Globus pallidus (tissue), 1 donor: ENCODE results near the gene RMRP.
"Not testable (repeated sequence)": the region's sequence is repeated elsewhere in the genome, so short reads cannot be mapped to it uniquely, and the experiment has no call there.

ENCODE experiments used
- DNase-seq: peaks from one replicate; pipeline ENCODE4 v3.0.0-alpha.2; 2015; ENCODE audit warnings: low spot score

The RMRP gene

DNA sequence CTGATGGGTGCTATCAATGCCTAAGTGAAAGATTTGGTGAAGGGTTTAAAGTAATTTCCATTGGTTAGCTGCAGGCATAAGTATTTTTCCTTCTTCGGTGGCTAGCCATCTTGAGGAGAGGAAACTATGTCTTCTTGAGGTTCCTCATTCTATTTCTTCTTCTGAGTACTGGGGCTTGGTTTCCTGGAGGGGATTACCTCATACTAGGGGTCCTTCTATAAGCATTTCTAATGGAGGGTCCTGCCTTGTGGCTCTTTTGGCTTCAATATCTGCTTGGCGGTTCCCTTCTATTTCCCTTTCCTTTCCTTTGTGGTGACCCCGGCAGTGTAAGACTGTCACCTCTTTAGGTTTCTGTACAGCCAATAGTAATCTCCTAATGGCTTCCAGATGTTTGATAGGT is 16.3 kb downstream of the RMRP start:
- not testable (repeated sequence) for DNase-seq

- not testable (repeated sequence) for DNase-seq
Measured at GRCh38 chr9:35640431-35640830, 17.4 kb downstream of the RMRP start.

- no peak for DNase-seq
Measured at GRCh38 chr9:35639631-35640030, 18.2 kb downstream of the RMRP start.

- not testable (repeated sequence) for DNase-seq
Measured at GRCh38 chr9:35639225-35639624, 18.6 kb downstream of the RMRP start.

DNA sequence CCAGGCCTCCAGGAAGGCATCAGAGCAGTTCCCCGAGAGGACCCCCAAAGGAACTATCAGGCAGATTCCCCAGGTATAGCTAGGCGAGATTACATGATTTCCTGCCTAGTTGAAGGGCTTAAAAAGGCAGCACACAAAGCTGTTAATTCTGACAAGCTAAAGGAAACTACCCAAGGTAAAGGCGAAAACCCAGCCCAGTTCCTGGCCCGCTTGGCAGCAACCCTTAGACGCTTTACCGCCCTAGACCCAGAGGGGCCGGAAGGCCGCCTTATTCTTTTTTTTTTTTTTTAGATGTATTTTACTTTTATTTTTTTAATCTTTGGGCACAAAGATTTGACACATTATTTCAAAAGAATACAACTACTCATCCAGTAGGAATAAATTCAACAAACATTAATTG is 19.1 kb downstream of the RMRP start:
- not testable (repeated sequence) for DNase-seq

DNA sequence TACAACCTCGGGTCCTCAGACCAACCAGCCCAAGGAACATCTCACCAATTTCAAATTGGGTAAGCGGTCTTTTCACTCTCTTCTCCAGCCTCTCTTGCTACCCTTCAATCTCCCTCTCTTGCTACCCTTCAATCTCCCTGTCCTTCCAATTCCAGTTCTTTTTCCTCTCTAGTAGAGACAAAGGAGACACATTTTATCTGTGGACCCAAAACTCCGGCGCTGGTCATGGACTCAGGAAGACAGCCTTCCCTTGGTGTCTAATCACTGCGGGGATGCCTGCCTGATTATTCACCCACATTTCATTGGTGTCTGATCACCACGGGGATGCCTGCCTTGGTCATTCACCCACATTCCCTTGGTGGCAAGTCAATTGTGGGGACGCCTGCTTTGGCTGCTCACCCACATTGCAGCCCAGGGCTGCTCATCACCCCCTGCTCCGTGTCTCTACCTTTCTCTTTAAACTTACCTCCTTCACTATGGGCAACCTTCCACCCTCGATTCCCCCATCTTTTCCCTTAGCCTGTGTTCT is 20.3 kb downstream of the RMRP start:
- not testable (repeated sequence) for DNase-seq

DNA sequence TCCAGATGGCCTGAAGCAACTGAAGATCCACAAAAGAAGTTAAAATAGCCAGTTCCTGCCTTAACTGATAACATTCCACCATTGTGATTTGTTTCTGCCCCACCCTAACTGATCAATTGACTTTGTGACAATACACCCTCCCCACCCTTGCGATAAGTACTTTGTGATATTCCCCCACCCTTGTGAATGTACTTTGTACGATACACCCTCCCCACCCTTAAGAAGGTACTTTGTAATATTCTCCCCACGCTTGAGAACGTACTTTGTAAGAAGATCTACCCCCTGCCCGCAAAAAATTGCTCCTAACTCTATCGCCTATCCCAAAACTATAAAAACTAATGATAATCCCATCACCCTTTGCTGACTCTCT is 21.0 kb downstream of the RMRP start:
- DNase-seq: not testable (repeated sequence)

GRCh38 chr9:35636135-35636876 is 21.5 kb downstream of the RMRP start:
- no peak for DNase-seq

DNA sequence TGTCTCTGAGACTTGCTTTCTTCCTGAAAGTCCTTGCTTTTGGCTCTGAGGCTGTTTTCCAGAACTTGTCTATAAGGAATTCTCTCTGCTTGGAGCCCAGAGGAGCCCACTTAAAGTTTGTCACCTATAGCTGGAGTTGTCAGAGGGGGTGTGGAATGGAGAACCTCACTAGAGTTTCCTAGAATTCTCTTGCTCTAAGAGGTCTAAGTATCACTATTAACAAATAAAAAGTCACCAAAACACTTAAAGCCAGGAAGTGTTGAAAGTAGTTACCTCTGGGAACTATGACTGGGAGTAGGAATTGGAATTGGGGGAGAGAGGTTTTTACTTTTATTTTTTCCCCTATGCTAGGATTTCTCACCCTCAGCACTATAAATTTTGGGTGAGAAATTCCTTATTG is 22.1 kb downstream of the RMRP start:
- DNase-seq: no peak

GRCh38 chr9:35629597-35629996 is 28.2 kb downstream of the RMRP start:
- DNase-seq: no peak

DNA sequence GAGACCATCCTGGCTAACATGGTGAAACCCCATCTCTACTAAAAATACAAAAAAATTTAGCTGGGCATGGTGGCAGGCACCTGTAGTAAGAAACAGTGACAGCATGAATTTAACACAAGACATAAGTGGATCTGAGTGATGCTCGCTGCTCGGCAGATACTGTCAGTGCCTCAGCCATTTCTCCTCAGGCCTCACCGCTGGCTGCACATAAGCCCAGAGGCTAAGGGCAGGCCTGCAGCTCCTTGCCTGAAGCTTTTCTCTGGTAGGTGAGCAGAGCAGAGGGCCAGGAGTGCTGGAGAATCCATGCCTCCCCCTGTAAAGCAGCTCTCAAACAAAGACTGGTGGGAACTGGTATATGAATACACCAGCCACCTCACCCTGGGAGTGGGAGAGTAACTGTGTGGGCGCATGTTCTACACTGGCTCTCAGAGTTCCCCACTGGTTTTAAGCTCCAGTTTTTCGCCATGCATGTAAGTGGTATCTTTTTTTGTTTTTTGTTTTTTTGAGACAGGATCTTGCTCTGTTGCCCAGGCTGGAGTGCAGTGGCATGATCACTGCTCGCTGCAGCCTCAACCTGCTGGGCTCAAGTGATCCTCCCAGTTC is 29.3 kb downstream of the RMRP start:
- no peak for DNase-seq

GRCh38 chr9:35627575-35627974 is 30.2 kb downstream of the RMRP start:
- DNase-seq: no peak

DNA sequence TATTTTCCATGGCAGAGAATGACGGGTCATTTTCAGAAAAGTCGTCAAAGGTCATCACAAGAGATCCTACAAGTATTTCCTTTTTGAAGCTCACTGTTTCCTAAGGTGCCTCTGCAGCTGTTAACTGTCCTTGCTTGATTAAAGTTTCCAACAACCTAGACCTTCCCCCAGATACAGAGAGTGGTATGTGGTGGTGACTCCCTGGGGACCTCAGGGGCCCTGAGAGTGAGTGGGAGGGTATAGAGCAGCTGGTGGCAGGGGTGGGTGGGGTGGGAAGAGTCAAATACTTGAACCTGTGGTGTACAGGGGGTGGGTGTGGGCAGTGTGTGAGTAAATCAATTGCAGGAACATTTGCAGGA is 38.0 kb downstream of the RMRP start:
- no peak for DNase-seq

DNA sequence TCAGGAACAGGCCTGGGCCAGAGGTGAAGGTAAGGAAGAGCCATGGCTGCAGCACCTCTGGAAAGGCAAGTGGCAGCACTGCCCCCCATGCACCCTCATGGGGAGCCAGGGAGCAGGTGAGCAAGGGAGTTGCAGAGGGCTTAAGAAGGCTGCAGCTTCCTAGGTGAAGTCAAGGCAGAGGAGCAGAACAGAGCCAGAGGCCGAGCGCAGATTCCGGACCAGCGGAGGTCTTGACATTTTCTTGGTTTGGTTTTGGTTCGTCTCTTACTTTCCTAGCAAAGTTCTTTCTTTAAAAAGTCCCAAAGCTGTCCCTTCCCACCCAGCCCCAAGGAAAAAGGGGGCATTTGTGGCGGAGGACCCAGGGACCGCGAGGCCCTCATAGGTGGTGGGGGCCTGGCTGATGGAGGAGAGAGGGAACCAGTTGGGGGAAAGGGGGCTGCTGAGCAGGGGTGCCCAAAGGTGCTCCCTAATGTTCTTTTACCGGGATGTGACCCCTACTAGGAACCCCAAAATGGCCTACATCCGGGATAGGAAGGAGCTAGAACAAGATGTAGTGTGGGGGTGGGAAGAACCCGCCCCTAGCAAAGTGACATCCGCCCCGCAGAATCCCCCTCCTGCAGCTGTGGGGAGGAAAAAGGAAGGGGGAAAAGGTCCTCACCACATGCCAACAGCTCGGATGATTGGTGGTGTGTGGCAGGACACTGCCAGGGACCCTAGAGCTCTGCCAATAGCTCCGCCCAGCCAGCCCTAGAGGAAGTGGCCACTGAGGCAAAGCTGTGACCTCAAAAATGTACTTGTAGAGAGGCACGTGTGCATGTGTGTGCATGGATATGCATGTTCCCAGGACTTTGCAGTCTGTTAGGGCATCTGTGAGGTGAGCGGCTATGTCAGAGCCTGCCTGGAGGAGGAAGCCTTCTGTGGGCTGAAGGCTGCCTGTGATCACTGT is 38.7 kb downstream of the RMRP start:
- DNase-seq: no peak

DNA sequence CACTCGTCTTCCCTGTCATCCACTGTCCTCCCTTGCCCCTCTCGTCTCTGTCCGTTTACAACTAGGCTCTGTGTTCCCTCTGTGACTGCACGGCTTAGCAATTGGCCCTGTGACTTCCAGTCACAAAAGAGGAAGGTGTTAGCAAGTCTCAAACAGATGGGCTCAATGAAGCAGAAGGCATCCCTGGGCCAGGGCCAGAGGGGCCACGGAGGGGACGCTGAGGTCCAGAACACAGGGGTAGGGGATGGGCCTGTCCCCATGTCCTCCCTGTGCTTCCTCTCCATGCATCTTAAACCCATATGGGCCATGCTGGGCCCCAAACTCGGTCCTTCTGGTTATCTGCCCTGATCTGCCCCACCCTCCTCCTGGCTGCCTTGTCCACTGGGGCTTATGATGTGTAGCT is 39.5 kb downstream of the RMRP start, which contains the start of gene CD72:
Gene CD72, minus strand, starts transcription at position 89 of the 403 bp plus-strand sequence. CDS start 110 bp downstream, outside the sequence.
- DNase-seq: no peak

- no peak for DNase-seq
Measured at GRCh38 chr9:35617548-35617947, 40.3 kb downstream of the RMRP start.

- peak; percentile 37 for DNase-seq
Measured at GRCh38 chr9:35616681-35617459, 40.9 kb downstream of the RMRP start.

DNA sequence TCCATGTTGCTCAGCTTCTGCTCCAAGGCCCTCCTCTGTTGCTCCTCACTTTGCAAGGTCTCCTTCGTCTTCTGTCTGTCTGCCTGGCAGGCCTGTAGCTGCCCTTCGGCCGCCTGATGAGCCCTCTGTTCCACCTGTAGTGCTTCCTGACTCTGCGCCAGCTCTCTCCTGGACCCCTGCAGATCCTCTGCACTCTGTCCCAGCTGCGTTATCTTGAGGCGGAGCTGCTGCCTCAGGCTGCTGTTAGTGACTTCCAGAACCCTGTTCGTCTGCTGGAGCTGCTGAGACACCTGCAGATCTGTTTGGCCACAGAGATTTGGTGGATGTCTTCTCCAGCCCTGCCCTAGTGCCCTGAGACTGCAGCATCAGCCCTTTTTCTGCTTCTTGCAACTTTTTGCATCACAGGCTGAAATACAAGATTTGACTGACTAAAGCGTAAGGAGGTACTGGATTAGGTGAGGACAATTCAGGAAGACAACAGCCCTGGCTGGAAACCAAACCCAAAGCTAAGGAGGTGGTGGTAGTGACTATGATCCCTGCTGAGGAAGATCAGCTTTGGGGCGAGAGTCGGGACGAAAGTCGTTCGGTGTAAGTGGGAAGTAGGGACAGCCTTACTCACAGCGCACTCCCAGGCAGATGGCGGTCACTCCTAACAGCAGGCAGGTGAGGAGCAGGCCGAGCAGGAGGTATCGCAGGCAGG is 41.7 kb downstream of the RMRP start:
- no peak for DNase-seq

DNA sequence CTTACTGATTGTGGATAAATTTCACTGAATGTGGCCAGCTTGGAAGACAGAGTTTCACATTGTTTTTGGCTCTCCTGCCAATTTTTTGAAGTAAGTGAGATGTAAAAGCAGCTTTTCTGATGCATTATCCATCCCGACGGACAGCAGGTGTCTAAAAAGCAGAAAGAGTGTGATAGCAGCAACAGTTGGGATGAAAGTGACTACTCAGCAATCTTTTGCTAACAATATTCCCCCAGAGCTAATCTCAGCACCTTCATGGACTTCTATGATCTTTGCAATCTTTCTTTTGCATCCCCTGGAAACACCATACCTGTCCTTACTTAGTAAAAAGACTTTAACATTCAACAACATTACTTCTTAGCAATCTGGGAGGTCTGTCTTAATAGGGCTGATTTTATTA is 45.0 kb downstream of the RMRP start:
- DNase-seq: no peak

DNA sequence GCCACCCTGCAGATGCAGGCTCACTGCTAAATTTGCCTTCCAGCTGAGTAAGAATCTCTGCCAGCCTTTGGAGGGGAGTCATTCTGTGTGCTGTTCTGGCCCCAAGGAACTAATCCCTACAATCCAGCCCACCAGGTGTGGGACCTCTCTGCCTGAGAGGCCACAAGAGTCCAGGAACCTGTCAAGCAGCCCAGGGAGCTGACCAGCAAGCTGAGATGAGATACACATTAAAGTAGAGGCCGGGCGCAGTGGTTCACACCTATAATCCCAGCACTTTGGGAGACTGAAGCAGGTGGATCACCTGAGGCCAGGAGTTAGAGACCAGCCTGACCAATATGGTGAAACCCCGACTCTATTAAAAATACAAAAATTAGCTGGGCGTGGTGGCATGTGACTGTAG is 45.8 kb downstream of the RMRP start:
- not testable (repeated sequence) for DNase-seq

DNA sequence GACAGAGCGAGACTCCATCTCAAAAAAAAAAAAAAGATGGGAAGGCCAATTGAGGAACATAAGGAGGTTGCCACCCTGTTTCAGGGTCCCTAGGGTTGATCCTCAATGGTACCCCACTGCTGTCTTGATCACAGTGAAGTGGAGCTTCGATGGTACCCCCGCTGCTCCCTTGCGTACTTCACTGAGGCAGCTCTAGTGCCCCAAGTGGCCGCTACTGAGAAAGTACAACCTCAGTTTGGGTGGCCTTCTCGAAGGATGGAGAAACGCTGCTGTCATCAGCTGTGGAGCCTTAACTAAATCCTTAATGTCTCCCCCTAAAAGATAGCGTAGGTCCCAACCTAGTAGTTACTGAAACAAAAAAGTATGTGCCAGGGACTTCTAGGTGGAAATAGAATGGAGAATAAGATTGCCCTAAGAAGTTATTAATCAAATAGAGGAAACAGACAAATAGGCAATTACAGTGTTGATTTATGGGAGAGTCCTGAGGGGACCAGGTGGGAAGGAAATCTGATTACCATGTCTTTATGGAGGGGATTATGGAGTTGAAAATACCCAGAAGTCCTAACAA is 46.5 kb downstream of the RMRP start:
- peak; percentile 58 for DNase-seq
